CD4-positive, alpha-beta T cell (primary cell): ENCODE results near the gene BLOC1S5. TPM values are rescaled to one million over a fixed set of nuclear protein-coding genes. Genes with fewer than 3 reads are reported as not detected.
A peak's percentile ranks its signal among the peaks of the same experiment; 100 is the strongest.

Source experiments
- ATAC-seq: fragments of 200-7000 bp; cut with Tn5 transposase; one replicate; pipeline ENCODE4 v1.10.0; 2022; ENCODE audit warnings: mild to moderate bottlenecking; ENCODE audit not compliant: poor library complexity
- CTCF ChIA-PET: fragments of 350-600 bp; sonication (Branson Sonifier 250); formaldehyde crosslinking; loops from one replicate; lab custom pipeline; 2021; ENCODE audit warnings: antibody characterized with exemption, inconsistent platforms; lab: Charles Lee
- POLR2A ChIA-PET: fragments of 350-600 bp; sonication (Branson Sonifier 250); formaldehyde crosslinking; loops from one replicate; lab custom pipeline; 2021; ENCODE audit warnings: antibody characterized with exemption, inconsistent platforms; lab: Charles Lee
- DNase-seq, 14 experiments: peaks; one replicate each; pipeline ENCODE4 v3.0.0-alpha.2; 2013 to 2020; ENCODE audit warnings: mixed read lengths in 2 of 14
- H3K27ac ChIP-seq, 2 donors: one replicate each; pipeline versions ENCODE4 v1.5.1 to v1.7.0; 2013; ENCODE audit warnings: low read length in 2 of 2, low read depth in 1 of 2, mild to moderate bottlenecking in 1 of 2
- H3K27me3 ChIP-seq, 2 experiments: 1 replicate in 1 of 2; 2 replicates in 1 of 2; pipeline versions ENCODE4 v1.6.1 to v1.7.0; 2013; ENCODE audit warnings: low read length in 2 of 2, control low read depth in 1 of 2, mild to moderate bottlenecking in 1 of 2, moderate library complexity in 1 of 2; ENCODE audit not compliant: insufficient read depth in 2 of 2, control insufficient read depth in 1 of 2
- H3K36me3 ChIP-seq: one replicate; pipeline ENCODE4 v1.6.1; 2013; ENCODE audit warnings: low read length, control low read depth; ENCODE audit not compliant: insufficient read depth
- H3K4me1 ChIP-seq: one replicate; pipeline ENCODE4 v1.6.1; 2013; ENCODE audit warnings: low read length, control low read depth; ENCODE audit not compliant: insufficient read depth
- H3K4me3 ChIP-seq: one replicate; pipeline ENCODE4 v1.5.1; 2013; ENCODE audit warnings: mild to moderate bottlenecking, low read length, moderate library complexity
- H3K9me3 ChIP-seq, 2 experiments: 1 replicate in 1 of 2; 2 replicates in 1 of 2; pipeline versions ENCODE4 v1.6.1 to v1.7.0; 2013; ENCODE audit warnings: low read length in 2 of 2, mild to moderate bottlenecking in 2 of 2, control low read depth in 1 of 2, moderate library complexity in 1 of 2; ENCODE audit not compliant: control insufficient read depth in 1 of 2, insufficient read depth in 1 of 2
- H3K27ac Mint-ChIP-seq: one replicate; pipeline ENCODE4 v1.8.0; 2020; ENCODE audit warnings: mixed read lengths
- H3K27me3 Mint-ChIP-seq: one replicate; pipeline ENCODE4 v1.8.0; 2021; ENCODE audit warnings: mixed read lengths
- H3K36me3 Mint-ChIP-seq: one replicate; pipeline ENCODE4 v1.8.0; 2021; ENCODE audit warnings: low read depth, mixed read lengths
- H3K4me1 Mint-ChIP-seq: one replicate; pipeline ENCODE4 v1.8.0; 2021; ENCODE audit warnings: low read depth, mixed read lengths
- H3K4me3 Mint-ChIP-seq: one replicate; pipeline ENCODE4 v1.8.0; 2020; ENCODE audit warnings: mild to moderate bottlenecking, mixed read lengths
- H3K9me3 Mint-ChIP-seq: one replicate; pipeline ENCODE4 v1.8.0; 2020; ENCODE audit warnings: mixed read lengths
- CTCF ChIP-seq: fragments of 200-600 bp; IDR thresholded peaks from one replicate; pipeline ENCODE4 v1.8.0; 2022; ENCODE audit warnings: antibody characterized with exemption, mild to moderate bottlenecking
- intact Hi-C, 2 experiments: fragments of 100-400 bp; cut with DNase I in 1 of 2; cut with micrococcal nuclease in 1 of 2; formaldehyde crosslinking; loops; one replicate each; pipeline versions ENCODE4 v1.15.1 to v1.9.0; 2023 to 2025; cut with DNase I, micrococcal nuclease
- total RNA-seq, 174 experiments: library from RNA in 2 of 174; stranded (reverse) in 2 of 174; gene quantifications; one replicate each; pipeline ENCODE4 v1.2.3 and lab custom pipeline; 2021 to 2026

The BLOC1S5 gene
- total RNA-seq, 2 experiments from 2014 or later, result 5.7 to 7.2 TPM

GRCh38 chr6:7993952-7994351 lies 70.2 kb downstream of the BLOC1S5 start:
- intact Hi-C loops, result no loop called here
- CTCF ChIA-PET, result no interaction called here

GRCh38 chr6:7993399-7993798 lies 70.8 kb downstream of the BLOC1S5 start:
- no peaks in the 10 kb centered on the region for H3K9me3 Mint-ChIP-seq
- intact Hi-C loops, result no loop called here
- Histone ChIP-seq H3K4me3 (no peak overlapping the region), H3K9me3 (no peaks in the 10 kb centered on the region), H3K27ac (no peak overlapping the region), H3K36me3 (no peaks in the 10 kb centered on the region), H3K27me3 (no peaks in the 10 kb centered on the region), H3K4me1 (no peaks in the 10 kb centered on the region)
- no peak for TF ChIP-seq CTCF
- no peaks in the 10 kb centered on the region for H3K27me3 Mint-ChIP-seq
- no peak overlapping the region for H3K4me3 Mint-ChIP-seq
- DNase-seq, result no peak
- H3K36me3 Mint-ChIP-seq, result no peaks in the 10 kb centered on the region
- ATAC-seq, result no peak
- ChIA-PET POLR2A (no interaction called here), CTCF (no interaction called here)
- no peaks in the 10 kb centered on the region for H3K4me1 Mint-ChIP-seq
- H3K27ac Mint-ChIP-seq, result no peak overlapping the region

More at GRCh38 chr6:7993952-7994351, 70.2 kb downstream of the BLOC1S5 start:
- no peaks in the 10 kb centered on the region for H3K4me1 ChIP-seq
- H3K4me3 ChIP-seq, result no peak overlapping the region
- no peak overlapping the region for H3K27ac ChIP-seq
- no peaks in the 10 kb centered on the region for H3K36me3 Mint-ChIP-seq
- no peaks in the 10 kb centered on the region for H3K9me3 ChIP-seq
- no peaks in the 10 kb centered on the region for H3K4me1 Mint-ChIP-seq
- H3K9me3 Mint-ChIP-seq, result no peaks in the 10 kb centered on the region
- H3K27ac Mint-ChIP-seq, result no peak overlapping the region
- no peak for DNase-seq
- no peaks in the 10 kb centered on the region for H3K27me3 ChIP-seq
- no peaks in the 10 kb centered on the region for H3K36me3 ChIP-seq
- POLR2A ChIA-PET, result no interaction called here
- no peak for TF ChIP-seq CTCF
- no peak overlapping the region for H3K4me3 Mint-ChIP-seq
- no peak for ATAC-seq
- H3K27me3 Mint-ChIP-seq, result no peaks in the 10 kb centered on the region

- DNase-seq (peak in 1 of 14 experiments; percentile 2), ATAC-seq (no peak)
- ChIA-PET CTCF (no interaction called here), POLR2A (no interaction called here)
- no peak overlapping the region for H3K4me3 Mint-ChIP-seq
- no peaks in the 10 kb centered on the region for H3K36me3 Mint-ChIP-seq
- no peak overlapping the region for H3K27ac Mint-ChIP-seq
- TF ChIP-seq CTCF, result no peak
- no peaks in the 10 kb centered on the region for H3K4me1 ChIP-seq
- H3K27me3 Mint-ChIP-seq, result no peaks in the 10 kb centered on the region
- peaks cover 0 to 3% of the 10 kb centered on the region in 2 experiments for H3K9me3 ChIP-seq
- H3K4me1 Mint-ChIP-seq, result no peaks in the 10 kb centered on the region
- H3K9me3 Mint-ChIP-seq, result no peaks in the 10 kb centered on the region
- no peaks in the 10 kb centered on the region for H3K27me3 ChIP-seq
- no peak overlapping the region for H3K27ac ChIP-seq
- intact Hi-C loops, result no loop called here
- no peaks in the 10 kb centered on the region for H3K36me3 ChIP-seq
- no peak overlapping the region for H3K4me3 ChIP-seq
Observed at GRCh38 chr6:7992002-7992815, 72.0 kb downstream of the BLOC1S5 start.
